HT-29 (cell line): ENCODE results near the gene TTC33. TPM values are rescaled to one million over a fixed set of nuclear protein-coding genes. Genes with fewer than 3 reads are reported as not detected.
A peak's percentile ranks its signal among the peaks of the same experiment; 100 is the strongest.
"Not testable (repeated sequence)": the region's sequence is repeated elsewhere in the genome, so short reads cannot be mapped to it uniquely, and the experiment has no call there.

Source experiments
- DNase-seq: peaks from one replicate; pipeline ENCODE4 v3.0.0-alpha.2; 2015; ENCODE audit warnings: low spot score
- total RNA-seq: library from RNA; depleted of rRNA; stranded (reverse); fragments of >200 nt; shearing (Covaris generic); gene quantifications from 2 replicates; pipeline ENCODE4 v1.2.3, GENCODE V29; 2014

The TTC33 gene
- total RNA-seq, 1 experiment from 2014 or later: 3.5 TPM

DNA sequence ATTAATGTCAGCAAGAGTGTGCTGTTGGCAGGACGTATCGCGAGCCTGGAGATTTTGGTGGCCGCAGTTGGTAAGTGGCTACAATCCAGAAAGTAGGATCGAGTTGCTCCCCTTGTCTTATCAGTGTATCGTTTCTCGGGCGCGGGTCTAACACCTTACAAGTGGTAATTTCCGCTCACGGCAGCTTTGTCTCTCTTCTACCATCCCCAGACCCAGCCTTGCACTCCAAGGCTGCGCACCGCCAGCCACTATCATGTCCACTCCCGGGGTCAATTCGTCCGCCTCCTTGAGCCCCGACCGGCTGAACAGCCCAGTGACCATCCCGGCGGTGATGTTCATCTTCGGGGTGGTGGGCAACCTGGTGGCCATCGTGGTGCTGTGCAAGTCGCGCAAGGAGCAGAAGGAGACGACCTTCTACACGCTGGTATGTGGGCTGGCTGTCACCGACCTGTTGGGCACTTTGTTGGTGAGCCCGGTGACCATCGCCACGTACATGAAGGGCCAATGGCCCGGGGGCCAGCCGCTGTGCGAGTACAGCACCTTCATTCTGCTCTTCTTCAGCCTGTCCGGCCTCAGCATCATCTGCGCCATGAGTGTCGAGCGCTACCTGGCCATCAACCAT, 74.9 kb downstream of the TTC33 start:
- DNase-seq: no peak

DNA sequence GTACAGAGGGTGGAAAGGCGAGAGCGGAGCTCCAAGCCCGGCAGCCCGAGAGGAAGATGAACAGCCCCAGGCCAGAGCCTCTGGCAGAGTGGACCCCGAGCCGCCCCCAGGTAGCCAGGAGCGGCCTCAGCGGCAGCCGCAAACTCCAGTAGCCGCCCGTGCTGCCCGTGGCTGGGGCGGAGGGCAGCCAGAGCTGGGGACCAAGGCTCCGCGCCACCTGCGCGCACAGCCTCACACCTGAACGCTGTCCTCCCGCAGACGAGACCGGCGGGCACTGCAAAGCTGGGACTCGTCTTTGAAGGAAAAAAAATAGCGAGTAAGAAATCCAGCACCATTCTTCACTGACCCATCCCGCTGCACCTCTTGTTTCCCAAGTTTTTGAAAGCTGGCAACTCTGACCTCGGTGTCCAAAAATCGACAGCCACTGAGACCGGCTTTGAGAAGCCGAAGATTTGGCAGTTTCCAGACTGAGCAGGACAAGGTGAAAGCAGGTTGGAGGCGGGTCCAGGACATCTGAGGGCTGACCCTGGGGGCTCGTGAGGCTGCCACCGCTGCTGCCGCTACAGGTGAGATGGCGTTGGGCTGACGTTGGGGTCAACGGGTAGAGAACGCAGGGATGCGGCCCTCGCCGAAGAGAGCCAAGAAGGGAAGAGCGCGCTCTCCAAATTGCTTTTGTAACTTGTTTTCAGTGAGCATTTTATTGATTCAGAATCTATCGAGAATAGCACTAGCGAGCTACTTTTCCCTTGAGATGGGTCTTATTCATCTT, 75.7 kb downstream of the TTC33 start, which contains the start of gene PTGER4:
Gene PTGER4, plus strand, starts transcription at position 3 of the 769 bp plus-strand sequence. CDS start 1,079 bp downstream, outside the sequence.
- DNase-seq: no peak

DNA sequence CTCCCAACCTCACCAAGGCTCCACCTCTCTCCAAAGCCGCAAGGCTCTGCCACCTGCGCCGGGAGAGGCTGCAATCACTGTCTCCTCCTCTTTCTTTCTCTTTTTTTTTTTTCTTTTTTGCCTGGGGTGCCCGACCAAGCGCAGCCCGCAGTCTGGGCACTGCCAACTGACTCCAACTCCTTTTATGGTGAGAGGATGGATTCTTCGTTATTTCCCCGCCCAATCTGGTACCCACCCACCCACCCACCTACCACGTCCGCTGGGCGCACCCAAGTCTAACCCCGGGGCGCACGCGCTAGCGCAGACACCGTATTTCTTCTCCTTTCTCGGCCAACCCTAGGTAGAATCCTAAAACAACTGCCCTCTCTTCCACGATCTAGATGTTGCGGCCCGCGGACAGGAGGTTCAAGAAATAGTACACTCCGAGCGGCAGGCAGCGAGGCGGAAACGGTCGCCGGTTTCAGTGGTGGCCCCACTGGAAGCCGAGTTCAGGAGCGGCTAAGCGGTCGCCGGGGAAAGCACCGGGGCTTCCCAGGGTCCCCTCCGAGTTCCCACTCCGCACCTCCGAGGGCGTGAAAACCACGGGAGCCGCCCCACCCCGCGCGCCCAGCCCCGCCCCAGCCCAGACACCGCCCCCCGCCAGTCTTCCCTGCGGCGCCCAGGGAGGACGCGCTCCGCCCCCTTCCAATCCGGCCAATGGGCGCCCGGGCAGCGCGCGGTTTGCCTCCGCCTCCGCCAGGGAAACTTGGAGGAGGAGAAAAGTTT, 76.4 kb downstream of the TTC33 start:
- DNase-seq: peak; percentile 89

DNA sequence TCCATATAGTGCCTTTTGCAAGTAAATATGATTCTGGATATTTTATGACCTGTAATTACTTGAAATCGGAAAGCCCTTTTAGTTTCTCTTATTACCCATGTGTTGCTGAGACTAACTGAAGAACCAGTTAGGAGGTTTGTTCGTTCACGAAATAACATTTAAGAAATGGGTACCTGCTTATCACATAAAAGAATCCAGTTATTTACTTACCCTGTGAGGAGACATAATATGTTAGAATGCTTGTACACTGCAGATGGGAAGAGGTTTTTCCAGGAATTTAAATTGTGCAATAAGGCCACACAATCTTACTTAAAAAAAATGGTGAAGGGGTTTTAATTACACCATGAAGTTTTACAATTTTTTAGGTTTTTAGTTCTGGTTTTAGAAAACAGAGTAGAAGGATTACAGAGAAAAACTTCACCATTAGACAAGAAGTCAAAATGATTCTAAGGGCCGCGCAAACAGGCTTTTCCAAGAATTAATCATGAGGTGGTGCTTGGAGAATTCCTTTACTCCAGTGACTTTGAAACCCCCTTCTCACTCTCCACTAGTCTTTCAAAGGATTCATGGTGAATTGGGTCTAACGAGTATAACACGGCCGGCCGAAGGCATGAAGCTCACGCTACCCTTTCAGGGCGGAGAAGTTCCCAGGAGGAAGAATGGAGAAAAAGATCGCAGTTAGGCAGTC, 77.2 kb downstream of the TTC33 start:
- DNase-seq: peak; percentile 19

DNA sequence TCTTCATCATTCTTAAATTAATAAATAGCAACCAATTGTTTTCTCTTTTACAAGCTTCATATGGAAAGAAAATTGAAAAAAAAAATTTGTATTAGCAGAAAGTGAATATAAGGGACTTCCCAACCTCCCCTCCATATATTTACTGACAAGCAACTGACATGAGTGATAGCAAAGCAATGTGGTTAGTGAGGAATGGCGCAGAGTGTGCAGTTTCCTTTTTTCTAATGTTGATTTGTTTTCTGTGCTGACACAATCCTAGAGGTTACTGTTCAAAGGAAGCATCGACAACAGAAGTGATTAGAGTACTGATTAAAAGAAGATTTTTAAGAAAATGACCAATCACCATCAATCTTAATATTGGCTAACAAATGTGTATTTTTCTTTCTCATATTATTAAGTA, 77.7 kb downstream of the TTC33 start:
- DNase-seq: no peak

DNA sequence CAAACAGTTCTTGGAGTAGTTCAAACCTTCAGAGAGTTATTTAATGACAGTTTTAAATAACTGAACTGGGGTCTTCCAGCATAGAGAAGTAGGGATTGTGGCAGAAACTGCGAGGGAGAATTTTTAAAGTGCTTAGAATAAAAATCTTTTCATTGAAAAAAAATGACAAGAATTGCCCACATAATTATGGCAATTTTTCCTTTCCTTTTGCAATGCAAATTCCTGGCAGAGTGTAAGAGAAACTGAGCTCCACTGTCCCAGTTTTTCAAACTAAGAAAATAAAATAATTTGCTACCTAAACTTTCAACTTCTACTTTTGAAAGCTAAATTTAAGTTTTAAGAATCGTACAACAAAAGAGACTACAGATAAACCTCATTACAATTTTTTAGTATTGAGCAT, 78.3 kb downstream of the TTC33 start:
- DNase-seq: no peak

DNA sequence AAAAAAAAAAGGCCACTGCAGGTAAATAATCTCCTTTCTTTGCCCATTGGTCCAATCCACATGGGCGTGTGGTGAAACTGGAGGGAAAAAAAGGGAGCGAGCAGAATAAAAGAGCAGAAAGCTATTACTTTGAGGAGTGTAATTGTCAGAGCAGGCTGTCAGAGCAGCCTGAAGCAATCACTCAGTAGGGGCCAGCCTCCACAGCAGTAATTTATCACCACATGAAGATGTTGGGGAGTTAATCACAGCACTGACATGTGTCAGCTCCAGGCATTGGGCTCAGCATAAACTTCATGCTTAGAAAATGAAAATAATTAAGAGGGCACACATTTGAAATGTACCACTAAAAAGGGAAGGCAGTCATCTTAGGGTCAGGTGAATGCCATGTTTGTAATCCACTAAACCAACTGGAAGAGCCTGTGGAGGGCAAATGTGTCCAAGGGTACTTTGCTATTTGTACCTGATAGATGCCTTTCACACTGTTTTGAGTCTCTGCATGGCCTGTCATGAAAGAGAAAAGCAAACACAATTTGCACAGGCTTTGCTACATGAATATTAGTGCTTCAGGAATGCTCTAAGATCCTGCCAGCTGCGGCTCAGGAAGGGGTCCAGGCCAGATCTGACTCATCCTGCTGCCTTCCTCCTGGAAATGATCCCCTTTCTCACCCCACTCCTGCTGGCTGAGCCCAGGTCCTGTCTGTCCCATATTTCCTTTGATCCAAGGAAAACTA, 79.0 kb downstream of the TTC33 start:
- DNase-seq: no peak

DNA sequence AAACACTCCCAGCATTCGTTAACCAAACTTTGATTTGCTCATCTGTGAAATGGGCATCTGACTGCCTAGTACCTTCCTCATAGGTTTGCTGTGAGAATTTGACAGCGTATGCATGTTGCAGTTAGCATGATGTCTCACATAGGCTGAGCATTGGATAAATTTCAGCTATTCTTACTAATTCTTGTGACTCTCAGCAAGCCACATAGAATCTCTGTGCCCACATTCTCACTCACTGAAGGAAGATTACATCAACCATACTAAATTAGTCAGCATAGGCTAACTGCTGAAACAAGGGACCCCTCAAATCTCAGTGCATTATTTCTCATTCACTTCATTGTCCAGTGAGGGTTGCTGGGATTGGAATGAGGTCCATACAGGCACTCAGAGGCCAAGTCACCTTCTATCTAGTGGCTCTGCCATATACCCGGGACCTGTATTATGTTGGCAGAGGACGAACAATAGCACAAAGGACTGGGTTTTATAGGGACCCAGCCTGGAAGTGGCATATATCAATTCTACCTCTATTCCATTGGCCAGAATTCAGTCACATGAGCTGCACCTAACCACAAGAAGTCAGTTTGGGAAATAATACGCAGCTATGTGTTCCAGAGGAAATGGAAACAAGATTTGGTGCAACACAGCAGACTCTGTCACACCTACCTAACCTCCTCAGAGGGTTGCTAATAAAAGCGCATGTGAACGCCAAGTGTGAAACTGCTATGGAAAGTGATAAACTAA, 80.2 kb downstream of the TTC33 start:
- no peak for DNase-seq

DNA sequence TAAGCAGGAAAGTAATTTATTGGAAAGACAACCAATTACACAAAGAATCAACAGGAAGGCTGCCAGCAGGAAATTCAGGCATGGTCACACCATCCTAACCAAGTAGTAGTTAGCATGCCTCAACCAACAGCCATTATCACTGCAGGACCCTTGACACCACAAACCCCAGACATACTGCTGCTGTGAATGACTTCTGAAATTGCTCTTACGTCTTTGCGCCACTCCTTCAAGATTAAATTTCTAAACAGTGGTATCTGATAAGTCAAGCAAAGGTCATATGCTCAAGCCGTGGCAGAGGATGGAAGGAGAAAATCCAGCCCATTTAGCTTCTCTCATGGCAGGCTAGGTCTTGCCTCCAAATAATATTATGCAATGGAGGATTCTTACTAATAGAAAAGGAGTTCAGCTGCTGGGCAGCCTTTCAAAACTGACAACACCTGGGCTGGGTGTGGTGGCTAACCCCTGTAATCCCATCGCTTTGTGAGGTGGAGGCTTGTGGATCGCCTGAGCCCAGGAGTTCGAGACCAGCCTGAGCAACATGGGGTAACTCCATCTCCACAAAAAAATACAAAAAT, 81.0 kb downstream of the TTC33 start:
- no peak for DNase-seq

DNA sequence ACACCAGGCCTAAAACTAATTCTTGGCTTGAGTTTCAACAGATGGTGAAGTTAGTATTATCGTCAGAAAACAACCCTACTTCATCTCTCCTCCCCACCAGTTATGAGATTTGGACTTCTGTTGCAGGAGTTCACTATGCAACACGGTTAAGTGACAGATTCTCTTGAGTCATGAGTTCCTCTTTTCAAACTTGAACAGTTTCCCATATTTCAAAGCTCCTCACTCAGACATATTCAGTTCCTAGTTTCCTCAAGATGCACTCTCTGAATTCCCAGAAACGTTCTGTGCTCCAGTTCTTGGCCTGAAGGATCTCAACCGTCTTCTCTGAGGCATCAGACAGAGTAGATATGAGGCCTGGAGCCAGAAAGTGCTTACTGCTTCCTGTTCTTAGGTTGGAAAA, 83.3 kb downstream of the TTC33 start:
- no peak for DNase-seq

DNA sequence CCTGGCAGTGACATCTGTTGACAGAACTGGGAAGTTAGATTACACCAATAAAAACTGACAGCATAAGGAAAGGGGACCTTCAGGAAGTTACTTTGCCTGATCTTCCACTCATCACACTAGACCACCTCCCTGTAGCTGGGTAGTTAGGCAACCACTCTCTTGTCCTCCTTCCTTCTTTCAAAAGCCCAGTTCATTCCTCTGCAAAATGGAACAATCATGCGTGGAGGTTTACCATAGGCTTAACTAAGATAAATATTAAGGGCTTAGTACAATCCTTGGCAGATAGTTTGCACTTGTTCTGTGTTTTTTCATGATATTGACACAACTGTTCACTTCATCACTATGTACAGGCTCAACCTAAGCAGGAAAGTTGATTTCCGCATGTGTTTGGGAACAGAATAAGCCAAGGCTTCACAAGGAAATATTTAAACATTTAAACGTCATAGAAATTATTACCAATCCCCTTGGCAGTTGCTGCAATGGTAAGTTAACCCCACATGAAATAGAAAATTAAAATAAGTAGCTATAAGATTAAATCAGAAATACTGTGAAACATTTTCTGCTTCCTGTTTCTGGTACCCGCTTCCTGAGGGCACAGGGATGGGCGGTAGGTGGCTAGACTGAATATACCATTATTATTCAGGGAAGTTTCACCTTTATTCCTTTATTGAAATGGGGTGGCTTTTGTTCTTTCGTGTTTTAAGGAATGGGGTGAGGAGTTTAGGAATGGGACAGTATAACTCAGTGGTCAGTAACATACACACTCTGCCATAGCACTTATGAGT, 86.0 kb downstream of the TTC33 start:
- DNase-seq: no peak

DNA sequence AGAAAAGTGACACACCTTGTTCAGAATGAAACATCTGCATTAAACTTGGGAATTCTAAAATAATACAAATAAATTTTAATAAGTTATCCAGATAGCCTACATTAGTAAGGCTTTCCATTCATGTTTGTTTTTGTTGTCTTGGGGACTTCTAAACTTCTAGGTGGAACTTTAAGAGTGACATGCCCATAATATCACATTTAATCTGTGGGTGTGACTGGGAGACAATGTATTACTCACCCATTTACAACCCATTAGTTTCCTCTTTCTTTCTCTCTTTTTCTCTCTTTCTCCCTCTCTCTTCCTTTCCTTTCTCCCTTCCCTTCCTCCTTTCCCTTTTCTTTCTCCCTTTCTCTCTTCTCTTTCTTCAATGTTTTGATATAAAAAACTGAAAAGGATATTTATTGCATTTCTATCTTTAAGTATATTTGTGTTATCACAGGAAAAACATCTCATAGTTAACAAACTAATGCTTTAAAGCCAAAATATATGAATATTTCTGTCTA, 88.5 kb downstream of the TTC33 start:
- no peak for DNase-seq

DNA sequence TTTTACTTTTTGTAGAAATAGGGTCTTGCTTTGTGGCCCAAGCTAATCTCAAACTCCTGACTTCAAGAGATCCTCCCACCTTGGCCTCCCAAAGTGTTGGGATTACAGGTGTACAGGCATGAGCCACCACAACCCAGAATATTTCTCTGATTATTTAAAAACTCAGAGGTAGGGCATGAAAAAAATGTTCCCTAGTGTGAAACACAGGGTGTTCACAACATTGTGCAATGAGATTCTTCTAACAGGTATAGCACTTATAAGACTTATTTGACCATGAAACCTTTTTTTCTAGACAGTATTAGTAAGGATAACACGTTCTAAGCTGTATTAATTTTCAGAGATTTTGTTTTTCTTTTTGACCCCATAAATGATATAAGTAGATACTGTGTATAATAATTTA, 89.1 kb downstream of the TTC33 start:
- no peak for DNase-seq

DNA sequence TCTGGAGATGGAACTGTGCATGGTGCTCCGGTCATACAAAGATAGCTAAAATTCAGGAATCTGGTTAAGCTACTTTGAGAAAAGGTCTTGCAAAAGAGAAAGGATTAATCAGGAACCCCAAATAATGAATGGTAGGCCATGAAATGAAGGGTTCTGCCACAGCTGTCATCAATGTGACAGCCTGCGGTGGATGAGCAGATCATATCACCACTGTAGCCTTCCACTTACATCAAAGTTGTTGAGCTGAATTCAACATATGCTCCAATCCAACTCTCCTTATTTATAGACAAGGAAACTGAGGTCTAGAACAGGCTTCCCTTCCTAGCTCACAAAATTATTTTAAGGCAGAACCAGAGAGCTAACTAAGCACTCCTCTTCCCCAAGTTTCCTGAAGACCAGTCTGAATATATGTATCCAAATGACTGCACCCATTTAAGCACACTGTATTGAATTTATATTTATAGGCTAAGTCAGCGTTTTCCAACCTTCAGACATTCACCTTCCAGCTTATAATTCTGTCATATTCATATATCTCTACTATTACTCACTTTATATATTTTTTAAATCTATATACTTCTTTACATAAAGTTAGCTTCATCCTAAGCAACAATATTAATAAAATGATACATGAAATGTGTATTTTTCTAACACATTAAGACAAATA, 90.0 kb downstream of the TTC33 start:
- no peak for DNase-seq

DNA sequence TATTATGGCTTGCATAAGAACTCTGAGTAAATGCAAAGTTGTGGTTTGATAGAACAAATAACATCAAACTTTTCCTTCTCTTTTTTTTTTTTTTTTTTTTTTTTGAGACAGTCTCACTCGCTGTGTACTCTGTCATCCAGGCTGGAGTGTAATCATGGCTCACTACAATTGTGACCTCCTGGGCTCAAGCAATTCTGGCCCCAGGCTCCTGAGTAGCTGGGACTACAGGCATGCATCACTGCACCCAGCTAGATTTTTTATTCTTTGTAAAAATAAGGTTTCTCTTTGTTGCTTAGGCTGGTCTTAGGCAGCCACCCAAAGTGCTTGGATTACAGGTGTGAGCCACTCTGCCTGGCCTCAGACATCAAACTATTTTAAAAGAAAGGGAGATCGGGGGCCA, 95.0 kb downstream of the TTC33 start:
- no peak for DNase-seq

DNA sequence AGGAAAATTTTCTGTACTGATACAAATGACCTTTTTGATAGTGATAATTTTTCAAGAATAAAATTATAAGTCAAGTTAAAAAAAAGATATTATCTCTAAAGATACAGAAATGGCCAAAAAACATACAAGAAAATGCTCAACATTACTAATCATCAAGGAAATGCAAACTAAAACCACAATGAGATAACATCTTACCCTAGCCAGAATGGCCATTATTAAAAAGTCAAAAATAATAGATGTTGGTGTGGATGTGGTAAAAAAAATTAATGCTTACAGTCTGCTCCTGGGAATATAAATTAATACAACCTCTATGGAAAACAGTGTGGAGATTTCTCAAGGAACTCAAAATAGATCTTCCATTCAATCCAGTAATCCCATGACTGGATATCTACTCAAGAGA, 99.0 kb downstream of the TTC33 start:
- no peak for DNase-seq

DNA sequence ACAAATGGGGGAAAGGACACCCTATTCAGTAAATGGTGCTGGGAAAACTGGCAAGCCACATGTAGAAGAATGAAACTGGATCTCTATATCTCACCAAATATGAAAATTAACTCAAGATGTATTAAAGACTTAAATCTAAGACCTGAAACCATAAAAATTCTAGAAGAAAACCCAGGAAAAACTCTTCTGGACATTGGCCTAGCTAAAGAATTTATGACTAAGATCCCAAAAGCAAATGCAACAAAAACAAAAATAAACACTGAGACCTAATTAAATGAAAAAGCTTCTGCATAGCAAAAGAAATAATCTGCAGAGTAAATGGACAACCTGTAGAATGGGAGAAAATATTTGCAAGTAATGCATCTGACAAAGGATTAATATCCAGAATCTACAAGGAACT, 99.7 kb downstream of the TTC33 start:
- not testable (repeated sequence) for DNase-seq

DNA sequence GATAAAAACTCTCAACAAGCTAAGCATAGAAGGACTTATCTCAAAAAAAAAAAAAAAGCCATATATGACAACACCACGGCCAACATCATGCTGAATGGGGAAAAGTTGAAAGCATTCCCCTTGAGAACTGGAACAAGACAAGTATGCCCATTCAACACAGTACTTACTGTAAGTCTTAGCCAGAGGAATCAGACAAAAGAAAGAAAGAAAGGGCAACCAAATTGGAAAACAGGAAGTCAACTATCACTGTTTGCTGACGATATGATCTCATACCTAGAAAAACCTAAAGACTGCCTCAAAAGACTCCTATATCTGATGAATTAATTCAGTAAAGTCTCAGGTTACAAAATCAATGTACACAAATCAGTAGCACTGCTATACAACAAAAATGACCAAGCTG, 100.6 kb downstream of the TTC33 start:
- no peak for DNase-seq
